Vagina (tissue), 2 donors: ENCODE data around the gene BTBD6.

Source experiments
- CTCF ChIP-seq, 3 experiments: fragments of 450-650 bp in 2 of 3; fragments of 200-600 bp in 1 of 3; sonication (generic) in 1 of 3; IDR thresholded peaks; one replicate each; pipeline ENCODE4 v1.5.1; 2017 to 2019; ENCODE audit warnings: antibody characterized with exemption in 3 of 3, mild to moderate bottlenecking in 2 of 3, moderate library complexity in 2 of 3
- POLR2AphosphoS5 ChIP-seq, 2 donors: sonication (generic); formaldehyde crosslinking; IDR thresholded peaks; one replicate each; pipeline ENCODE4 v1.9.0; 2017; ENCODE audit warnings: antibody characterized with exemption in 2 of 2, mild to moderate bottlenecking in 2 of 2, low read depth in 1 of 2; ENCODE audit not compliant: insufficient read depth in 1 of 2

GRCh38 chr14:105212541-105213300 is 35.6 kb upstream of the BTBD6 start:
- no peak for TF ChIP-seq CTCF (IDR thresholded peaks at IDR 0.05)
- no peak for TF ChIP-seq POLR2AphosphoS5 (IDR thresholded peaks at IDR 0.05; ENCODE audit: insufficient read depth in 1 of 2, low read depth in 1 of 2)
